Measurements from ENCODE around the gene ATP7B.

The ATP7B gene

GRCh38 chr13:51978796-51979556 is 32.3 kb downstream of the ATP7B start:
- DNase-seq (ENCODE audit: low read depth in 2 of 3, low spot score in 2 of 3): no peak

GRCh38 chr13:51977625-51978024 is 33.6 kb downstream of the ATP7B start:
- DNase-seq (ENCODE audit: low read depth in 2 of 3, low spot score in 2 of 3): no peak

GRCh38 chr13:51976890-51977289 is 34.4 kb downstream of the ATP7B start:
- no peak for DNase-seq (ENCODE audit: low read depth in 2 of 3, low spot score in 2 of 3)

- no peak for DNase-seq (ENCODE audit: low read depth in 2 of 3, low spot score in 2 of 3)
Observed at GRCh38 chr13:51976423-51976822, 34.8 kb downstream of the ATP7B start.

- DNase-seq (ENCODE audit: low read depth in 2 of 3, low spot score in 2 of 3): no peak
Observed at GRCh38 chr13:51974482-51974881, 36.8 kb downstream of the ATP7B start.

- no peak for DNase-seq (ENCODE audit: low read depth in 2 of 3, low spot score in 2 of 3)
Observed at GRCh38 chr13:51971520-51972426, 39.5 kb downstream of the ATP7B start.

GRCh38 chr13:51970349-51970748 is 40.9 kb downstream of the ATP7B start:
- no peak for DNase-seq (ENCODE audit: low read depth in 2 of 3, low spot score in 2 of 3)

GRCh38 chr13:51967482-51968446 is 43.5 kb downstream of the ATP7B start:
- DNase-seq (ENCODE audit: low read depth in 2 of 3, low spot score in 2 of 3): no peak

- DNase-seq (ENCODE audit: low read depth in 2 of 3, low spot score in 2 of 3): no peak
Observed at GRCh38 chr13:51966186-51966585, 45.1 kb downstream of the ATP7B start.

- DNase-seq (ENCODE audit: low read depth in 2 of 3, low spot score in 2 of 3): no peak
Observed at GRCh38 chr13:51961493-51962403, 49.5 kb downstream of the ATP7B start.

- DNase-seq (ENCODE audit: low read depth in 2 of 3, low spot score in 2 of 3): no peak
Observed at GRCh38 chr13:51960766-51961165, 50.5 kb downstream of the ATP7B start.

GRCh38 chr13:51959773-51960172 is 51.5 kb downstream of the ATP7B start:
- DNase-seq (ENCODE audit: low read depth in 2 of 3, low spot score in 2 of 3): no peak

GRCh38 chr13:51958217-51958547 is 53.1 kb downstream of the ATP7B start:
- DNase-seq (ENCODE audit: low read depth in 2 of 3, low spot score in 2 of 3): no peak

GRCh38 chr13:51957377-51958216 is 53.7 kb downstream of the ATP7B start:
- DNase-seq (ENCODE audit: low read depth in 2 of 3, low spot score in 2 of 3): no peak

- no peak for DNase-seq (ENCODE audit: low read depth in 2 of 3, low spot score in 2 of 3)
Observed at GRCh38 chr13:51956717-51957116, 54.5 kb downstream of the ATP7B start.

GRCh38 chr13:51955816-51956603 is 55.2 kb downstream of the ATP7B start:
- no peak for DNase-seq (ENCODE audit: low read depth in 2 of 3, low spot score in 2 of 3)

GRCh38 chr13:51955281-51955771 is 55.9 kb downstream of the ATP7B start:
- DNase-seq (ENCODE audit: low read depth in 2 of 3, low spot score in 2 of 3): no peak

Measured in activated CD8-positive, alpha-beta memory T cell treated with anti-CD3 and anti-CD28 coated beads for 48 hours (primary cell).